GM12878 (cell line): Measurements from ENCODE around the gene MARVELD2. TPM values are rescaled to one million over a fixed set of nuclear protein-coding genes. Genes with fewer than 3 reads are reported as not detected.

Experiments used
- CBFB ChIP-seq: IDR thresholded peaks from 2 replicates; pipeline ENCODE4 v1.6.1; 2016; ENCODE audit warnings: antibody characterized with exemption, low read depth
- CREB1 ChIP-seq: IDR thresholded peaks from 2 replicates; pipeline ENCODE4 v1.6.1; 2012; ENCODE audit warnings: low read depth, mild to moderate bottlenecking, inconsistent platforms
- FOXM1 ChIP-seq: IDR thresholded peaks from 2 replicates; pipeline ENCODE4 v1.6.1; 2012; ENCODE audit warnings: low read depth, mild to moderate bottlenecking, inconsistent platforms, low read length, moderate library complexity
- HDAC6 ChIP-seq: fragments of 200-600 bp; sonication (generic); IDR thresholded peaks from one replicate; pipeline ENCODE4 v1.8.0; 2017; ENCODE audit warnings: antibody characterized with exemption; ENCODE audit not compliant: unreplicated experiment
- NR2C1 ChIP-seq: fragments of 450-650 bp; IDR thresholded peaks from 2 replicates; pipeline ENCODE4 v1.6.1; 2017; ENCODE audit warnings: antibody characterized with exemption, mild to moderate bottlenecking, moderate library complexity
- PML ChIP-seq: IDR thresholded peaks from 2 replicates; pipeline ENCODE4 v1.6.1; 2012; ENCODE audit warnings: low read length, inconsistent platforms
- POU2F2 ChIP-seq: IDR thresholded peaks from 3 replicates; pipeline ENCODE4 v1.6.1; 2011; ENCODE audit warnings: low read depth, mild to moderate bottlenecking, low read length, borderline replicate concordance
- RUNX3 ChIP-seq: IDR thresholded peaks from 2 replicates; pipeline ENCODE4 v1.6.1; 2012; ENCODE audit warnings: low read length, inconsistent platforms
- STAT1 ChIP-seq: fragments of 450-650 bp; conservative IDR thresholded peaks from 2 replicates; pipeline ENCODE4 v1.6.1; 2014; ENCODE audit warnings: antibody characterized with exemption, mild to moderate bottlenecking
- TARDBP ChIP-seq: IDR thresholded peaks from 2 replicates; pipeline ENCODE4 v1.6.1; 2016; ENCODE audit warnings: borderline replicate concordance
- WRNIP1 ChIP-seq: IDR thresholded peaks from 2 replicates; pipeline ENCODE4 v1.6.1; 2011; ENCODE audit warnings: low read depth, low read length, improper control_type of control experiment, borderline replicate concordance
- polyA plus RNA-seq, 11 experiments: library from polyadenylated mRNA; depleted of rRNA in 4 of 11; unstranded in 6 of 11; stranded (reverse) in 5 of 11; fragments of >200 nt; fragmentation: Nextera tagmentation in 4 of 11; fragmentation: Illumina TruSeq in 1 of 11; extraction: Ambion mirVana in 4 of 11; extraction: Trizol in 1 of 11; gene quantifications; 1 replicate in 1 of 11; 2 replicates in 10 of 11; pipeline versions ENCODE4 v1.2.1 to v1.2.3, GENCODE V29; 2011 to 2016; ENCODE audit warnings: inconsistent platforms in 2 of 11, missing spikeins in 2 of 11, low read depth in 1 of 11
- total RNA-seq, 4 experiments: library from RNA; depleted of rRNA in 3 of 4; stranded (reverse); fragments of >200 nt in 3 of 4; fragmentation: Illumina TruSeq in 1 of 4; extraction: Trizol in 1 of 4; gene quantifications; 2 replicates each; pipeline versions ENCODE4 v1.2.1 to v1.2.3, GENCODE V29; 2013 to 2021
- TF ChIP-seq, protein P1 (sequence below): fragments of 450-650 bp; IDR thresholded peaks from 2 replicates; pipeline ENCODE4 v1.6.1; 2017; ENCODE audit warnings: mild to moderate bottlenecking, moderate library complexity
- TF ChIP-seq, protein P2 (sequence below): fragments of 450-650 bp; IDR thresholded peaks from 2 replicates; pipeline ENCODE4 v1.6.1; 2017; ENCODE audit warnings: low read depth, mild to moderate bottlenecking, moderate library complexity
- TF ChIP-seq, protein P3 (sequence below): IDR thresholded peaks from 2 replicates; pipeline ENCODE4 v1.6.1; 2011; ENCODE audit warnings: low read depth, low read length, improper control_type of control experiment, borderline replicate concordance
- TF ChIP-seq, protein P4 (sequence below): fragments of 450-650 bp; IDR thresholded peaks from 2 replicates; pipeline ENCODE4 v1.6.1; 2017; ENCODE audit warnings: borderline replicate concordance
- TF ChIP-seq, protein P5 (sequence below): fragments of 450-650 bp; IDR thresholded peaks from 2 replicates; pipeline ENCODE4 v1.6.1; 2018; ENCODE audit warnings: mild to moderate bottlenecking, low read depth, moderate library complexity; ENCODE audit not compliant: partially characterized antibody

Gene MARVELD2
- total and polyA plus RNA-seq, 10 of the 15 experiments (the other 5 are each of a cell fraction or from before 2014, with no cell fraction given), result 0.37 to 6.2 (median 3.8) TPM

DNA sequence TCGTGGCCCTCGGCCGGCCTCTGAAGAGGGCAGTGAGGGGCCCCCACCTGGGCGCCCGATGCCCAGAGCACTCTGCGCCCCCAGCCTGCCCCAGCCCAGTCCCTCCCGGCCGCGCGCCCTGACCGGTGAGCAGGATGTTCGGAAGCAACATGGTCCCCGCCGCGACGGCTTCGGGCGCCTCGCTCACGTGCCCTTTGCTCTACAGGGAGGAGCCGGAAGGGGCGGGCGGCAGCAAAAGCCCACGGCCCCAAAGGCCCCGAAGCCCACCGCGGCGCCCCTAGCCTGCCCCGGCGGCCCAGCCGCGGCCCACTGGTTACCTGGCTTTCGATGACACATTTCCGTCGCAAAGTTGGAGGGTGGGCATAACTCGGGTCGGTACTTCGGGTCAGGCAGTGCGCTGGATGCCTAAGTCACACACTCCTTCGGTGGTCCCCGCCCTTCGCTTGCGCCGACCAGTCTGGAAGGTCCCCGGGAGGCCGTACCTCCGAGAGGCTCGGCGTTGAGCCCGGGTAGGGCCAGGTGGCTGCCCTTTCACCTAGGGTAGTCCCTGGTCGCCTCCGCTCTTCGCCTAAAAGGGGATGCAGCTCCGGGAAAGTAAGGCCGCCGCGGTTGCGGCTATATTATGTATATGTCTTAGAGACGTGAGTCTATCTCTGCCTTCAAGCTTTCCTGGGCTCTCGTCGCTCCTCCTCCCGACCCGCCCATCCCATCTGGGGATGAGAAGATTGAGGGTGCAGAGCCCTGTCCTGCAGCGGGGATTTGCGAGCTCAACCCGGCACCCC, 45.4 kb upstream of the MARVELD2 start, which contains the start of the genes AK6, RAD17 and TAF9 (continued):
- TF ChIP-seq RUNX3, result peak; percentile 53
- 0 out of 2 replicates have a peak, but pooled peaks have one; percentile 24 for TF ChIP-seq TARDBP
- TF ChIP-seq PML, result peak; percentile 55; the same call in 1 of the 2 replicates
- 0 out of 2 replicates have a peak, but pooled peaks have one; percentile 50 for TF ChIP-seq WRNIP1
- TF ChIP-seq NR2C1, result peak; percentile 88
- TF ChIP-seq POU2F2, result peak; percentile 87; the same call in 2 of the 3 replicates
- TF ChIP-seq, protein P1, sequence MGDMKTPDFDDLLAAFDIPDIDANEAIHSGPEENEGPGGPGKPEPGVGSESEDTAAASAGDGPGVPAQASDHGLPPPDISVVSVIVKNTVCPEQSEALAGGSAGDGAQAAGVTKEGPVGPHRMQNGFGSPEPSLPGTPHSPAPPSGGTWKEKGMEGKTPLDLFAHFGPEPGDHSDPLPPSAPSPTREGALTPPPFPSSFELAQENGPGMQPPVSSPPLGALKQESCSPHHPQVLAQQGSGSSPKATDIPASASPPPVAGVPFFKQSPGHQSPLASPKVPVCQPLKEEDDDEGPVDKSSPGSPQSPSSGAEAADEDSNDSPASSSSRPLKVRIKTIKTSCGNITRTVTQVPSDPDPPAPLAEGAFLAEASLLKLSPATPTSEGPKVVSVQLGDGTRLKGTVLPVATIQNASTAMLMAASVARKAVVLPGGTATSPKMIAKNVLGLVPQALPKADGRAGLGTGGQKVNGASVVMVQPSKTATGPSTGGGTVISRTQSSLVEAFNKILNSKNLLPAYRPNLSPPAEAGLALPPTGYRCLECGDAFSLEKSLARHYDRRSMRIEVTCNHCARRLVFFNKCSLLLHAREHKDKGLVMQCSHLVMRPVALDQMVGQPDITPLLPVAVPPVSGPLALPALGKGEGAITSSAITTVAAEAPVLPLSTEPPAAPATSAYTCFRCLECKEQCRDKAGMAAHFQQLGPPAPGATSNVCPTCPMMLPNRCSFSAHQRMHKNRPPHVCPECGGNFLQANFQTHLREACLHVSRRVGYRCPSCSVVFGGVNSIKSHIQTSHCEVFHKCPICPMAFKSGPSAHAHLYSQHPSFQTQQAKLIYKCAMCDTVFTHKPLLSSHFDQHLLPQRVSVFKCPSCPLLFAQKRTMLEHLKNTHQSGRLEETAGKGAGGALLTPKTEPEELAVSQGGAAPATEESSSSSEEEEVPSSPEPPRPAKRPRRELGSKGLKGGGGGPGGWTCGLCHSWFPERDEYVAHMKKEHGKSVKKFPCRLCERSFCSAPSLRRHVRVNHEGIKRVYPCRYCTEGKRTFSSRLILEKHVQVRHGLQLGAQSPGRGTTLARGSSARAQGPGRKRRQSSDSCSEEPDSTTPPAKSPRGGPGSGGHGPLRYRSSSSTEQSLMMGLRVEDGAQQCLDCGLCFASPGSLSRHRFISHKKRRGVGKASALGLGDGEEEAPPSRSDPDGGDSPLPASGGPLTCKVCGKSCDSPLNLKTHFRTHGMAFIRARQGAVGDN, result peak; percentile 62; the same call in 1 of the 2 replicates
- peak; percentile 98 for TF ChIP-seq STAT1
- TF ChIP-seq, protein P2, sequence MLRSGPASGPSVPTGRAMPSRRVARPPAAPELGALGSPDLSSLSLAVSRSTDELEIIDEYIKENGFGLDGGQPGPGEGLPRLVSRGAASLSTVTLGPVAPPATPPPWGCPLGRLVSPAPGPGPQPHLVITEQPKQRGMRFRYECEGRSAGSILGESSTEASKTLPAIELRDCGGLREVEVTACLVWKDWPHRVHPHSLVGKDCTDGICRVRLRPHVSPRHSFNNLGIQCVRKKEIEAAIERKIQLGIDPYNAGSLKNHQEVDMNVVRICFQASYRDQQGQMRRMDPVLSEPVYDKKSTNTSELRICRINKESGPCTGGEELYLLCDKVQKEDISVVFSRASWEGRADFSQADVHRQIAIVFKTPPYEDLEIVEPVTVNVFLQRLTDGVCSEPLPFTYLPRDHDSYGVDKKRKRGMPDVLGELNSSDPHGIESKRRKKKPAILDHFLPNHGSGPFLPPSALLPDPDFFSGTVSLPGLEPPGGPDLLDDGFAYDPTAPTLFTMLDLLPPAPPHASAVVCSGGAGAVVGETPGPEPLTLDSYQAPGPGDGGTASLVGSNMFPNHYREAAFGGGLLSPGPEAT, result peak; percentile 97
- 0 out of 2 replicates have a peak, but pooled peaks have one; percentile 68 for TF ChIP-seq CBFB
- TF ChIP-seq, protein P3, sequence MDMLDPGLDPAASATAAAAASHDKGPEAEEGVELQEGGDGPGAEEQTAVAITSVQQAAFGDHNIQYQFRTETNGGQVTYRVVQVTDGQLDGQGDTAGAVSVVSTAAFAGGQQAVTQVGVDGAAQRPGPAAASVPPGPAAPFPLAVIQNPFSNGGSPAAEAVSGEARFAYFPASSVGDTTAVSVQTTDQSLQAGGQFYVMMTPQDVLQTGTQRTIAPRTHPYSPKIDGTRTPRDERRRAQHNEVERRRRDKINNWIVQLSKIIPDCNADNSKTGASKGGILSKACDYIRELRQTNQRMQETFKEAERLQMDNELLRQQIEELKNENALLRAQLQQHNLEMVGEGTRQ, result peak; percentile 69
- peak; percentile 84 for TF ChIP-seq CREB1
- TF ChIP-seq FOXM1, result no peak
- no peak for TF ChIP-seq HDAC6
- TF ChIP-seq, protein P4, sequence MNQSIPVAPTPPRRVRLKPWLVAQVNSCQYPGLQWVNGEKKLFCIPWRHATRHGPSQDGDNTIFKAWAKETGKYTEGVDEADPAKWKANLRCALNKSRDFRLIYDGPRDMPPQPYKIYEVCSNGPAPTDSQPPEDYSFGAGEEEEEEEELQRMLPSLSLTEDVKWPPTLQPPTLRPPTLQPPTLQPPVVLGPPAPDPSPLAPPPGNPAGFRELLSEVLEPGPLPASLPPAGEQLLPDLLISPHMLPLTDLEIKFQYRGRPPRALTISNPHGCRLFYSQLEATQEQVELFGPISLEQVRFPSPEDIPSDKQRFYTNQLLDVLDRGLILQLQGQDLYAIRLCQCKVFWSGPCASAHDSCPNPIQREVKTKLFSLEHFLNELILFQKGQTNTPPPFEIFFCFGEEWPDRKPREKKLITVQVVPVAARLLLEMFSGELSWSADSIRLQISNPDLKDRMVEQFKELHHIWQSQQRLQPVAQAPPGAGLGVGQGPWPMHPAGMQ, result peak; percentile 96
- TF ChIP-seq, protein P5, sequence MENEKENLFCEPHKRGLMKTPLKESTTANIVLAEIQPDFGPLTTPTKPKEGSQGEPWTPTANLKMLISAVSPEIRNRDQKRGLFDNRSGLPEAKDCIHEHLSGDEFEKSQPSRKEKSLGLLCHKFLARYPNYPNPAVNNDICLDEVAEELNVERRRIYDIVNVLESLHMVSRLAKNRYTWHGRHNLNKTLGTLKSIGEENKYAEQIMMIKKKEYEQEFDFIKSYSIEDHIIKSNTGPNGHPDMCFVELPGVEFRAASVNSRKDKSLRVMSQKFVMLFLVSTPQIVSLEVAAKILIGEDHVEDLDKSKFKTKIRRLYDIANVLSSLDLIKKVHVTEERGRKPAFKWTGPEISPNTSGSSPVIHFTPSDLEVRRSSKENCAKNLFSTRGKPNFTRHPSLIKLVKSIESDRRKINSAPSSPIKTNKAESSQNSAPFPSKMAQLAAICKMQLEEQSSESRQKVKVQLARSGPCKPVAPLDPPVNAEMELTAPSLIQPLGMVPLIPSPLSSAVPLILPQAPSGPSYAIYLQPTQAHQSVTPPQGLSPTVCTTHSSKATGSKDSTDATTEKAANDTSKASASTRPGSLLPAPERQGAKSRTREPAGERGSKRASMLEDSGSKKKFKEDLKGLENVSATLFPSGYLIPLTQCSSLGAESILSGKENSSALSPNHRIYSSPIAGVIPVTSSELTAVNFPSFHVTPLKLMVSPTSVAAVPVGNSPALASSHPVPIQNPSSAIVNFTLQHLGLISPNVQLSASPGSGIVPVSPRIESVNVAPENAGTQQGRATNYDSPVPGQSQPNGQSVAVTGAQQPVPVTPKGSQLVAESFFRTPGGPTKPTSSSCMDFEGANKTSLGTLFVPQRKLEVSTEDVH, result no peak
